ENCODE measurements around the gene PIM2.

The PIM2 gene

DNA sequence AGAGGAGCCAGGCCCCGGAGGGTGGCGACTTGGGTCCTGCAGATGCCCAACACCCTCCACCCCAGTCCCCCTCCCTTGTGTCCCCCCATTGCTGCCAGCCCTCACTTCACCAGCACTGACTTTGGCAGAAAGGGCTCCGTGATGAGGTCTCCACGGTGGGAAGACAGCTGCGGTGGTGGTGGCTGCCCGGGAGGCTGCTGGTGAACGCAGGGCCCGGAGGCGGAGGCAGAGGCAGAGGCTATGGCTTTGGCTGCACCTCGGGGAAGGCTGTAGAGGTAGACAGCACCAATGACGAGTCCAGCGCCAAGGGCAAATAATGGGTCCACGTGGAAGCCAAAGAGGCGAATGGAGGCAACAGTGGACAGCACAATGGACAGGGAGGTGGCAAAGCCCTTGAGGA is 14.2 kb downstream of the PIM2 start:
- Histone ChIP-seq H3K4me3 (ENCODE audit: low read depth, low read length) (no peak overlapping the region), H3K27me3 (no peaks in the 10 kb centered on the region), H3K36me3 (peaks cover 13% of the 10 kb centered on the region), H3K9me3 (no peaks in the 10 kb centered on the region), H3K4me1 (no peaks in the 10 kb centered on the region)
- no peak for DNase-seq
- TF ChIP-seq, protein P1, sequence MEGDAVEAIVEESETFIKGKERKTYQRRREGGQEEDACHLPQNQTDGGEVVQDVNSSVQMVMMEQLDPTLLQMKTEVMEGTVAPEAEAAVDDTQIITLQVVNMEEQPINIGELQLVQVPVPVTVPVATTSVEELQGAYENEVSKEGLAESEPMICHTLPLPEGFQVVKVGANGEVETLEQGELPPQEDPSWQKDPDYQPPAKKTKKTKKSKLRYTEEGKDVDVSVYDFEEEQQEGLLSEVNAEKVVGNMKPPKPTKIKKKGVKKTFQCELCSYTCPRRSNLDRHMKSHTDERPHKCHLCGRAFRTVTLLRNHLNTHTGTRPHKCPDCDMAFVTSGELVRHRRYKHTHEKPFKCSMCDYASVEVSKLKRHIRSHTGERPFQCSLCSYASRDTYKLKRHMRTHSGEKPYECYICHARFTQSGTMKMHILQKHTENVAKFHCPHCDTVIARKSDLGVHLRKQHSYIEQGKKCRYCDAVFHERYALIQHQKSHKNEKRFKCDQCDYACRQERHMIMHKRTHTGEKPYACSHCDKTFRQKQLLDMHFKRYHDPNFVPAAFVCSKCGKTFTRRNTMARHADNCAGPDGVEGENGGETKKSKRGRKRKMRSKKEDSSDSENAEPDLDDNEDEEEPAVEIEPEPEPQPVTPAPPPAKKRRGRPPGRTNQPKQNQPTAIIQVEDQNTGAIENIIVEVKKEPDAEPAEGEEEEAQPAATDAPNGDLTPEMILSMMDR (IDR thresholded peaks at IDR 0.05; ENCODE audit: low read depth, low read length) = no peak

DNA sequence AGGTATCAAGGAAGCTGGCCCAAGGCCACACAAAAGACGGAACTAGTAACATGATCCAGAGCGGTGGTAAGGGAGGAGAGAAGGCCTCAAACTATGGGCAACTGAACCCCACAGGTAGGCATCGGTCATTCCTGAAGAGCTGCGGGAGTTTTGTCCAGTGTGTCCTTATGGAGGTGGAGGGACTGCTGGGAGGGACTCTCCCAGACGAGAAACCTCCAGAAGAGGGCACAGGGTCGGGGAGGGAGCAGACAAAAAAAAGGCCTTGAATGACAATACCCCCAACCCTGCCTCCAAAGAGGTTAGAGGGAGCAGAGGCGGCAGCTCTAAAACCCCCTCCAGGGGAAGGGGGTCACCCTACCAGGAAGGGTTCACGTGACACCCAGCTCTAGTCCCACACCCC is 14.6 kb downstream of the PIM2 start:
- TF ChIP-seq, protein P1 (IDR thresholded peaks at IDR 0.05; ENCODE audit: low read depth, low read length) = no peak
- Histone ChIP-seq H3K36me3 (peaks cover 13% of the 10 kb centered on the region), H3K27me3 (no peaks in the 10 kb centered on the region), H3K4me3 (ENCODE audit: low read depth, low read length) (no peak overlapping the region), H3K4me1 (no peaks in the 10 kb centered on the region), H3K9me3 (no peaks in the 10 kb centered on the region)
- DNase-seq = no peak

DNA sequence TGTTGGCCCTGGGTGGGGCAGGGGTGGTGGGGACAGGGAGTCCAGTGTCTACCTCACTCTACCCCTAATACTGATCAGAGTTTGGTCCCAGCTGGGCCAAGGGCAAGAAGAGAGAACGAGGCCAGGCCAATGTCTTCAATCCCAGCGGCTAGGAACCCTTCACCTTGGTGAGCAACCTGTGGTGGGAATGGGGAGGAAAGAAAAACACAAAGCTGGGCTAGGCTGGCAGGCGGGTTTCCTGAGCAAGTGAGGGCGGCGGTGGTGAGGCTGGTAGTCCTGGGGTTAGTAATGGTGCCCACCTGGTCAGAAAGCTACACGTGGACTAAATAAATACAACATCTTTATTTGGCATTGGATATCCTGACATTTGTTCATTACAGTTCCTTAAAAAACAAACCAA is 15.5 kb downstream of the PIM2 start:
- no peaks in the 10 kb centered on the region for H3K27me3 ChIP-seq
- DNase-seq = no peak
- no peak overlapping the region for H3K4me3 ChIP-seq (ENCODE audit: low read depth, low read length)
- H3K36me3 ChIP-seq = peaks cover 13% of the 10 kb centered on the region
- no peaks in the 10 kb centered on the region for H3K4me1 ChIP-seq
- TF ChIP-seq, protein P1 (IDR thresholded peaks at IDR 0.05; ENCODE audit: low read depth, low read length) = no peak
- H3K9me3 ChIP-seq = no peaks in the 10 kb centered on the region

DNA sequence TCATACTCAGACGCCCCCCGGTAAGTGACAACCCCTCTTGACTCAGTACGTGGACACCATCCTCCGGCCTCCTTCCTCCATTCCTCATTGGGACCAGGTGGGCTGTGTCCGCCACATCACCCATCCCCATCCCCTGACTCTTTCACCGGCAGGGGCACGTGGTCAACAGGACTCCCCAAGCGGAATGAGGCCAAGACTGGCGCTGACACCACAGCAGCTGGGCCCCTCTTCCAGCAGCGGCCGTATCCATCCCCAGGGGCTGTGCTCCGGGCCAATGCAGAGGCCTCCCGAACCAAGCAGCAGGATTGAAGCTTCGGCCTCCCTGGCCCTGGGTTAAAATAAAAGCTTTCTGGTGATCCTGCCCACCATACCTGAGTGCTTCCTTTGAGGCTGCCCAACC is 16.0 kb downstream of the PIM2 start:
- no peaks in the 10 kb centered on the region for H3K4me1 ChIP-seq
- DNase-seq = no peak
- H3K4me3 ChIP-seq (ENCODE audit: low read depth, low read length) = no peak overlapping the region
- TF ChIP-seq, protein P1 (IDR thresholded peaks at IDR 0.05; ENCODE audit: low read depth, low read length) = no peak
- no peaks in the 10 kb centered on the region for H3K27me3 ChIP-seq
- peaks cover 13% of the 10 kb centered on the region for H3K36me3 ChIP-seq
- H3K9me3 ChIP-seq = no peaks in the 10 kb centered on the region

DNA sequence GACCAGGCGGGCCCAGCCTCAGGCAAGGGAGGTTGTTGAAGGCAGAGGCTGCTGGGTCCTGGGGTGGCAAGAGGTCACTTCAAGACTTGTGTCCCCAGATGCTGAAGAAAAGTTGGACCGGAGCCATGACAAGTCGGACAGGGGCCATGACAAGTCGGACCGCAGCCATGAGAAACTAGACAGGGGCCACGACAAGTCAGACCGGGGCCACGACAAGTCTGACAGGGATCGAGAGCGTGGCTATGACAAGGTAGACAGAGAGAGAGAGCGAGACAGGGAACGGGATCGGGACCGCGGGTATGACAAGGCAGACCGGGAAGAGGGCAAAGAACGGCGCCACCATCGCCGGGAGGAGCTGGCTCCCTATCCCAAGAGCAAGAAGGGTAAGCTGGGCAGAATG is 16.7 kb downstream of the PIM2 start:
- Histone ChIP-seq H3K4me1 (no peaks in the 10 kb centered on the region), H3K36me3 (peaks cover 13% of the 10 kb centered on the region), H3K4me3 (ENCODE audit: low read depth, low read length) (no peak overlapping the region), H3K27me3 (no peaks in the 10 kb centered on the region), H3K9me3 (no peaks in the 10 kb centered on the region)
- no peak for DNase-seq
- TF ChIP-seq, protein P1 (IDR thresholded peaks at IDR 0.05; ENCODE audit: low read depth, low read length) = no peak

- H3K27me3 ChIP-seq = no peaks in the 10 kb centered on the region
- no peaks in the 10 kb centered on the region for H3K9me3 ChIP-seq
- TF ChIP-seq, protein P1 (IDR thresholded peaks at IDR 0.05; ENCODE audit: low read depth, low read length) = no peak
- H3K36me3 ChIP-seq = peaks cover 13% of the 10 kb centered on the region
- no peak overlapping the region for H3K4me3 ChIP-seq (ENCODE audit: low read depth, low read length)
- H3K4me1 ChIP-seq = no peaks in the 10 kb centered on the region
- no peak for DNase-seq
Observed at GRCh38 chrX:48901069-48901468, 17.8 kb downstream of the PIM2 start.
